GM12878 (cell line): Measurements from ENCODE around the gene ATP2A2. TPM values are rescaled to one million over a fixed set of nuclear protein-coding genes. Genes with fewer than 3 reads are reported as not detected.

Source experiments
- ATAC-seq: fragments of 200-7000 bp; cut with Tn5 transposase; 3 replicates; pipeline ENCODE4 v1.9.1; 2020; ENCODE audit warnings: mild to moderate bottlenecking, moderate library complexity
- BruUV-seq: library from RNA; stranded (reverse); fragments of 400-500 nt; replicated peaks from 2 replicates; lab custom pipeline; 2021; lab: Mats Ljungman, UMichigan
- CTCF ChIA-PET: fragments of 300-600 bp; sonication (Branson Sonifier 250); formaldehyde crosslinking; extraction: SDS; loops from one replicate; lab custom pipeline; 2021; ENCODE audit warnings: inconsistent platforms; lab: Yijun Ruan, JAX
- POLR2A ChIA-PET: fragments of 350-600 bp; formaldehyde crosslinking; extraction: SDS; loops from one replicate; lab custom pipeline; 2021; ENCODE audit warnings: inconsistent platforms; lab: Charles Lee
- RAD21 ChIA-PET: fragments of 300-600 bp; sonication (Branson Sonifier 250); formaldehyde crosslinking; loops from one replicate; lab custom pipeline; 2023; ENCODE audit warnings: antibody characterized with exemption; ENCODE audit not compliant: unreplicated experiment; lab: Charles Lee
- SMC1A ChIA-PET: fragments of 300-600 bp; sonication (Branson Sonifier 250); formaldehyde crosslinking; loops from one replicate; lab custom pipeline; 2023; ENCODE audit not compliant: unreplicated experiment, uncharacterized antibody; lab: Charles Lee
- DNase-seq: peaks from one replicate; pipeline ENCODE4 v3.0.0-alpha.2; 2011; ENCODE audit warnings: low read depth, low spot score
- FAIRE-seq: peaks from 3 replicates; lab custom pipeline; 2011; peaks lifted over from hg19 to GRCh38; lab: Jason Lieb, UNC
- H2AFZ ChIP-seq: 2 replicates; pipeline ENCODE4 v1.6.0; 2011; ENCODE audit warnings: low read depth, low read length, control low read depth; ENCODE audit not compliant: control insufficient read depth
- H3K27ac ChIP-seq: 2 replicates; pipeline ENCODE4 v1.5.1; 2011; ENCODE audit warnings: control low read depth; ENCODE audit not compliant: control insufficient read depth, insufficient read depth
- H3K27me3 ChIP-seq, 2 experiments: replicated peaks in 1 of 2; 2 replicates each; pipeline versions ENCODE4 v1.6.0 to v1.6.1; 2011; ENCODE audit warnings: low read length in 1 of 2; ENCODE audit not compliant: control insufficient read depth in 2 of 2, insufficient read depth in 2 of 2
- H3K36me3 ChIP-seq, 2 experiments: 2 replicates each; pipeline ENCODE4 v1.5.1; 2011; ENCODE audit warnings: low read length in 1 of 2; ENCODE audit not compliant: control insufficient read depth in 2 of 2, insufficient read depth in 2 of 2
- H3K4me1 ChIP-seq: 2 replicates; pipeline ENCODE4 v1.6.1; 2011; ENCODE audit warnings: mild to moderate bottlenecking, low read length, moderate library complexity, mixed read lengths; ENCODE audit not compliant: control insufficient read depth, insufficient read depth
- H3K4me2 ChIP-seq: 2 replicates; pipeline ENCODE4 v1.6.0; 2011; ENCODE audit warnings: control low read depth; ENCODE audit not compliant: control insufficient read depth, insufficient read depth
- H3K4me3 ChIP-seq: fragments of 200-600 bp; sonication (generic); 2 replicates; pipeline ENCODE4 v1.5.1; 2016
- H3K79me2 ChIP-seq: 2 replicates; pipeline ENCODE4 v1.6.0; 2011; ENCODE audit warnings: low read length; ENCODE audit not compliant: control insufficient read depth, insufficient read depth
- H3K9ac ChIP-seq: 2 replicates; pipeline ENCODE4 v1.8.0; 2011; ENCODE audit warnings: low read length, control low read depth, mixed read lengths; ENCODE audit not compliant: control insufficient read depth, insufficient read depth
- H3K9me3 ChIP-seq: replicated peaks from 3 replicates; pipeline ENCODE4 v1.5.1; 2011; ENCODE audit warnings: mild to moderate bottlenecking, low read length; ENCODE audit not compliant: control insufficient read depth, insufficient read depth
- H4K20me1 ChIP-seq: 2 replicates; pipeline ENCODE4 v1.6.0; 2011; ENCODE audit not compliant: control insufficient read depth, insufficient read depth
- CHD1 ChIP-seq: IDR thresholded peaks from 2 replicates; pipeline ENCODE4 v1.6.1; 2012; ENCODE audit warnings: low read depth, low read length, improper control_type of control experiment
- EED ChIP-seq: sonication (generic); IDR thresholded peaks from 2 replicates; pipeline ENCODE4 v1.6.1; 2016; ENCODE audit warnings: antibody characterized with exemption, low read depth
- MYB ChIP-seq: fragments of 150-350 bp; IDR thresholded peaks from 2 replicates; pipeline ENCODE4 v1.6.1; 2014; ENCODE audit warnings: mild to moderate bottlenecking, low read depth, low read length, borderline replicate concordance
- NRF1 ChIP-seq: conservative IDR thresholded peaks from 2 replicates; pipeline ENCODE4 v1.6.1; 2011; ENCODE audit warnings: mild to moderate bottlenecking, low read depth, low read length, improper control_type of control experiment
- PAX5 ChIP-seq: IDR thresholded peaks from 2 replicates; pipeline ENCODE4 v1.6.1; 2011; ENCODE audit warnings: low read depth, low read length, borderline replicate concordance
- RAD21 ChIP-seq: IDR thresholded peaks from 2 replicates; pipeline ENCODE4 v1.6.1; 2011; ENCODE audit warnings: mild to moderate bottlenecking, low read depth, low read length, moderate library complexity; ENCODE audit not compliant: insufficient read depth
- SMC3 ChIP-seq: IDR thresholded peaks from 2 replicates; pipeline ENCODE4 v1.6.1; 2011; ENCODE audit warnings: low read length, improper control_type of control experiment, borderline replicate concordance
- SUPT20H ChIP-seq: IDR thresholded peaks from 2 replicates; pipeline ENCODE4 v1.6.1; 2011; ENCODE audit warnings: low read depth, mild to moderate bottlenecking, low read length, moderate library complexity, borderline replicate concordance; ENCODE audit not compliant: control insufficient read depth
- TCF3 ChIP-seq: IDR thresholded peaks from 2 replicates; pipeline ENCODE4 v1.6.1; 2012; ENCODE audit warnings: low read depth, mild to moderate bottlenecking, low read length, borderline replicate concordance; ENCODE audit not compliant: insufficient read depth
- YY1 ChIP-seq: IDR thresholded peaks from 2 replicates; pipeline ENCODE4 v1.6.1; 2011; ENCODE audit warnings: low read depth, mild to moderate bottlenecking, low read length
- in situ Hi-C: fragments of 300-500 bp; cut with MboI; formaldehyde crosslinking; loops from 9 replicates; pipeline ENCODE4 v1.14.3; 2018; ENCODE audit warnings: mixed read lengths
- intact Hi-C: fragments of 100-400 bp; cut with micrococcal nuclease; formaldehyde crosslinking; loops from one replicate; pipeline ENCODE4 v1.14.2; 2022; ENCODE audit not compliant: unreplicated experiment
- polyA plus RNA-seq, 11 experiments: library from polyadenylated mRNA; depleted of rRNA in 4 of 11; unstranded in 6 of 11; stranded (reverse) in 5 of 11; fragments of >200 nt; fragmentation: Nextera tagmentation in 4 of 11; fragmentation: Illumina TruSeq in 1 of 11; extraction: Ambion mirVana in 4 of 11; extraction: Trizol in 1 of 11; gene quantifications; 1 replicate in 1 of 11; 2 replicates in 10 of 11; pipeline versions ENCODE4 v1.2.1 to v1.2.3, GENCODE V29; 2011 to 2016; ENCODE audit warnings: inconsistent platforms in 2 of 11, missing spikeins in 2 of 11, low read depth in 1 of 11
- total RNA-seq, 4 experiments: library from RNA; depleted of rRNA in 3 of 4; stranded (reverse); fragments of >200 nt in 3 of 4; fragmentation: Illumina TruSeq in 1 of 4; extraction: Trizol in 1 of 4; gene quantifications; 2 replicates each; pipeline versions ENCODE4 v1.2.1 to v1.2.3, GENCODE V29; 2013 to 2021

ATP2A2 gene
- total and polyA plus RNA-seq, 10 of the 15 experiments (the other 5 are each of a cell fraction or from before 2014, with no cell fraction given) = 3.7 to 133 (median 34.4) TPM

- Histone ChIP-seq H3K4me1 (no peaks in the 10 kb centered on the region; the same call in 1 of the 2 replicates), H4K20me1 (no peaks in the 10 kb centered on the region), H3K9me3 (no peaks in the 10 kb centered on the region; the same call in 2 of the 3 replicates), H2AFZ (no peak overlapping the region), H3K27me3 (no peaks in the 10 kb centered on the region), H3K36me3 (peaks cover 0 to 23% of the 10 kb centered on the region in 2 experiments; a peak in 2 of 4 replicates), H3K27ac (peak overlapping the region; percentile 93), H3K4me3 (peak overlapping the region; percentile 84), H3K79me2 (peaks cover 82% of the 10 kb centered on the region), H3K9ac (peak overlapping the region; percentile 89), H3K4me2 (peak overlapping the region; percentile 96)
- TF ChIP-seq CHD1 (no peak), EED (no peak), MYB (no peak), YY1 (no peak), NRF1 (no peak), SMC3 (no peak), TCF3 (no peak), SUPT20H (no peak), PAX5 (no peak), RAD21 (no peak)
- no TSS peak for BruUV-seq
- DNase-seq (no peak), FAIRE-seq (no peak), ATAC-seq (no peak)
- in situ Hi-C loops (no loop called here), intact Hi-C loops (no loop called here)
- ChIA-PET SMC1A (interaction anchor here (0.7 to 2.4 kb wide), 9 partner anchors 11 to 181 kb away, joined by 3 to 12 read pairs (median 4); no protein-coding TSS in a partner anchor), CTCF (interaction anchor here (0.5 to 1.3 kb wide), 4 partner anchors 18 to 128 kb away, joined by 3 read pairs; no protein-coding TSS in a partner anchor), POLR2A (interaction anchor here (0.6 to 1.2 kb wide), 4 partner anchors 35 to 457 kb away, joined by 3 to 4 read pairs (median 4); no protein-coding TSS in a partner anchor), RAD21 (interaction anchor here (0.6 to 1.0 kb wide), 5 partner anchors 32 to 166 kb away, joined by 3 to 4 read pairs (median 3); partner anchors contain the start of genes ARPC3 and IFT81)
Measured at GRCh38 chr12:110284597-110284996, 3.5 kb downstream of the ATP2A2 start.
